Spinal cord (tissue), 10 donors: ENCODE measurements around the gene FLVCR1. TPM values are rescaled to one million over a fixed set of nuclear protein-coding genes. Genes with fewer than 3 reads are reported as not detected.
"Not testable (repeated sequence)": the region's sequence is repeated elsewhere in the genome, so short reads cannot be mapped to it uniquely, and the experiment has no call there.

ENCODE experiments used
- DNase-seq, 6 donors: peaks; one replicate each; pipeline versions ENCODE4 v3.0.0 to v3.0.0-alpha.2; 2013 to 2015; ENCODE audit warnings: low spot score in 6 of 6, low read depth in 4 of 6
- H3K27ac ChIP-seq: one replicate; pipeline ENCODE4 v1.5.1; 2013; ENCODE audit warnings: low read depth, low read length, control low read depth
- H3K27me3 ChIP-seq: one replicate; pipeline ENCODE4 v1.6.1; 2013; ENCODE audit warnings: low read length; ENCODE audit not compliant: control insufficient read depth, insufficient read depth
- H3K36me3 ChIP-seq: one replicate; pipeline ENCODE4 v1.6.1; 2013; ENCODE audit warnings: low read length; ENCODE audit not compliant: control insufficient read depth, insufficient read depth
- H3K4me1 ChIP-seq: one replicate; pipeline ENCODE4 v1.6.1; 2013; ENCODE audit warnings: low read length; ENCODE audit not compliant: control insufficient read depth, insufficient read depth
- H3K4me3 ChIP-seq: one replicate; pipeline ENCODE4 v1.5.1; 2013; ENCODE audit warnings: low read depth, low read length, control low read depth
- H3K9me3 ChIP-seq: one replicate; pipeline ENCODE4 v1.6.1; 2013; ENCODE audit warnings: low read length; ENCODE audit not compliant: control insufficient read depth, insufficient read depth
- WGBS: methylation state at CpG from one replicate; pipeline ENCODE4 v1.1.5; 2013; ENCODE audit warnings: missing lambda C conversion rate; ENCODE audit not compliant: insufficient coverage; 5-methylcytosine and 5-hydroxymethylcytosine counted together
- polyA plus RNA-seq, 2 donors: library from polyadenylated mRNA; unstranded; fragments of 120-200 nt; gene quantifications; one replicate each; pipeline ENCODE4 v1.2.1, GENCODE V29; 2013; ENCODE audit not compliant: insufficient read length in 2 of 2
- total RNA-seq, 2 donors: library from RNA; depleted of rRNA in 1 of 2; stranded (reverse); fragments of 120-200 nt in 1 of 2; fragments of >200 nt in 1 of 2; gene quantifications; one replicate each; pipeline versions ENCODE4 v1.2.3 to v1.2.4, GENCODE V29; 2013 to 2014
- donor health status: healthy.

Gene FLVCR1
- total and polyA plus RNA-seq, 4 donors, result 15.2 to 30.5 (median 19.3) TPM

DNA sequence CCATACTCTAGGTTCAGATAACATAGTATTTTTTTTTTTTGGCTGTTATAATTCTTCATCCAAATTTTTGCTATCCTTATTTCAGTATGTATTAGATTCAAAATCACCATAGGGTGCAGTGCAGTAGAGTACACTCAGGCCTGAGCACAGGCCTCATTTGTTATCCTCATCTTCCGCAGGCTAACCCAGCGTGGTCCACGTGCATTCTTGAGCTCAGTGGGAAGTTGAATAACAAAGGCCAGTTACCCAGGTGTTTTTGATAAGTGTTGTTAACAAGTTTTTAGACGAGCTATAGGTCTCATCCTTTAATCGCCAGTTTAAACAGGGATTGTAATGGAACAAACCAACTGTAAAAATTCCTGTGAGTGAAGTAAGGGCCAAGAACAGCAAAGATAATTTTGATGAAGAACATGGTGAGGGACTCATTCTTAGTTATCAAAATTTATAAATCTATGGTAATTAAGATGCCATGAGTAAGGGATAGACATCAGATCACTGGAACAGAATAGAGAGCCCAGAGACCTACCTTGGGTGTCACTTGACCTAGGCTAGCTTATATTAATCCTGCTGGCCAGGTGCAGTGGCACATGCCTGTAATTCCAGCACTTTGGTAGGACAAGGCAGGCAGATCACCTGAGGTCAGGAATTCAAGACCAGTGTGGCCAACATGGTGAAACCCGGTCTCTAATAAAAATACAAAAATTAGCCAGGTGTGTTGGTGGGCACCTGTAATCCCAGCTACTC lies 22.0 kb downstream of the FLVCR1 start:
- H3K36me3 ChIP-seq, result peaks cover 22% of the 10 kb centered on the region
- 65% methylated on average over 5 of the region's 6 CpGs for WGBS

GRCh38 chr1:212884592-212884991 lies 26.5 kb downstream of the FLVCR1 start:
- peaks cover 26% of the 10 kb centered on the region for H3K36me3 ChIP-seq
- H3K4me3 ChIP-seq, result no peak overlapping the region
- H3K27ac ChIP-seq, result no peak overlapping the region
- H3K4me1 ChIP-seq, result no peaks in the 10 kb centered on the region
- WGBS, result no CpG with 5 or more reads among the region's 4 CpGs
- no peak for DNase-seq
- no peaks in the 10 kb centered on the region for H3K27me3 ChIP-seq
- H3K9me3 ChIP-seq, result no peaks in the 10 kb centered on the region

More for the DNA sequence above, 22.0 kb downstream of the FLVCR1 start:
- no peaks in the 10 kb centered on the region for H3K4me1 ChIP-seq
- H3K4me3 ChIP-seq, result no peak overlapping the region
- no peaks in the 10 kb centered on the region for H3K9me3 ChIP-seq
- H3K27ac ChIP-seq, result no peak overlapping the region
- no peak for DNase-seq
- H3K27me3 ChIP-seq, result no peaks in the 10 kb centered on the region

- no peaks in the 10 kb centered on the region for H3K4me1 ChIP-seq
- peaks cover 21% of the 10 kb centered on the region for H3K36me3 ChIP-seq
- no peak for DNase-seq
- no peaks in the 10 kb centered on the region for H3K27me3 ChIP-seq
- WGBS, result no CpG with 5 or more reads among the region's 1 CpG
- H3K4me3 ChIP-seq, result no peak overlapping the region
- H3K27ac ChIP-seq, result no peak overlapping the region
- no peaks in the 10 kb centered on the region for H3K9me3 ChIP-seq
These were observed 34.0 kb downstream of the FLVCR1 start for GRCh38 chr1:212892108-212892507.

- no peak overlapping the region for H3K27ac ChIP-seq
- H3K9me3 ChIP-seq, result peaks cover 13% of the 10 kb centered on the region
- no peak for DNase-seq
- no peaks in the 10 kb centered on the region for H3K4me1 ChIP-seq
- no peaks in the 10 kb centered on the region for H3K27me3 ChIP-seq
- H3K36me3 ChIP-seq, result peaks cover 10% of the 10 kb centered on the region
- WGBS, result no CpG with 5 or more reads among the region's 1 CpG
- H3K4me3 ChIP-seq, result no peak overlapping the region
These were observed 41.8 kb downstream of the FLVCR1 start for GRCh38 chr1:212899845-212900244.

DNA sequence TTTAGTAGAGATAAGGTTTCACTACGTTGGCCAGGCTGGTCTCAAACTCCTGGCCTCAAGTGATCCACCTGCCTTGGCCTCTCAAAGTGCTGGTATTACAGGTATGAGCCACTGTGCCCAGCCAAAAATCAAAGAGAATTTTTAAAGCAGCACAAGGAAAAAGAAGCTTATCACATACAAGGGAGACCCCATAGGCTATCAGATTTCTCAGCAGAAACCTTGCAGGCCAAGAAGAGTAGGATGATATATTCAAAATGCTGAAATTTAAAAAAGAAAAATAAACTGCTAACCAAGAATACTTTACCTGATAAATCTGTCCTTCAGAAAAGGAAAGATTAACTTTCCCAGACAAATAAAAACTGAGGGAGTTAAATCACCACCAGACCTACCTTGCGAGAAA lies 43.2 kb downstream of the FLVCR1 start:
- Histone ChIP-seq H3K36me3 (peaks cover 10% of the 10 kb centered on the region), H3K27me3 (no peaks in the 10 kb centered on the region), H3K9me3 (peaks cover 17% of the 10 kb centered on the region), H3K4me1 (no peaks in the 10 kb centered on the region), H3K27ac (no peak overlapping the region), H3K4me3 (no peak overlapping the region)
- DNase-seq, result no peak
- no CpG with 5 or more reads among the region's 2 CpGs for WGBS

DNA sequence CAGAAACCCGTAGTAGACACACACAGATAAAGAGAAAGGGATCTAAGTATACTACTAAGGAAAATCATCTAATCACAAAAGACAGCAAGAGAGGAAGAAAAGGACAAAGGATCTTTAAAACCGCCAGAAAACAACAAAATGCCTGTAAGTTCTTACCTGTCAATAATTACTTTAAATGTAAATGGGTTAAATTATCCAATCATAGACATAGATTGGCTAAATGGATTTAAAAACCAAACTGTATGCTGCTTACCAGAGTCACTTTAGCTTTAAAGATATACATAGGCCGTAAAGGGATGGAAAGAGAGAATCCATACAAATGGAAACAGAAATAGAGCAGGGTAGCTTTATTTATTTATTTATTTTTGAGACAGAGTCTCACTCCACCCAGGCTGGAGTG lies 44.0 kb downstream of the FLVCR1 start:
- Histone ChIP-seq H3K27ac (no peak overlapping the region), H3K4me3 (no peak overlapping the region), H3K4me1 (no peaks in the 10 kb centered on the region), H3K27me3 (no peaks in the 10 kb centered on the region), H3K36me3 (peaks cover 10% of the 10 kb centered on the region), H3K9me3 (peaks cover 17% of the 10 kb centered on the region)
- WGBS, result no CpG with 5 or more reads among the region's 3 CpGs
- DNase-seq, result no peak

DNA sequence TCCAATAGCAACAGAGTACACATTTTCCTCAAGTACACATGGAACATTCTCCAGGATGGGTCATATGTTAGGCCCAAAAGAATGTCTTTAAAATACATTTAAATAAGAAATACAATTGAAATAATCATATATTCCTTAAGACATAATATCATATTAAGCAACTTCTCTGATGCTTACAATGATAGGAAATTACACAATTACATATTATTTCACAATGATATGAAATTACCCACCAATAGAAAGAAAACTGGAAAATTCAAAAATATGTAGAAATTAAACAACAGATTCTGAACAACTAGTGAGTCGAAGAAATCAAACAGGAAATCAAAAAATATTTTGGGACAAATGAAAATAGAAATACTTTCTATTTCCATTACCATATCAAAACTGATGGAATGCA lies 45.6 kb downstream of the FLVCR1 start:
- Histone ChIP-seq H3K36me3 (peaks cover 4% of the 10 kb centered on the region), H3K4me3 (no peak overlapping the region), H3K4me1 (no peaks in the 10 kb centered on the region), H3K27me3 (no peaks in the 10 kb centered on the region), H3K27ac (no peak overlapping the region), H3K9me3 (peaks cover 17% of the 10 kb centered on the region)
- DNase-seq, result no peak
- no CpG with 5 or more reads among the region's 1 CpG for WGBS

GRCh38 chr1:212908071-212908470 lies 50.0 kb downstream of the FLVCR1 start:
- not testable (repeated sequence) for H3K9me3 ChIP-seq, H3K27ac ChIP-seq, H3K4me1 ChIP-seq, H3K36me3 ChIP-seq, H3K4me3 ChIP-seq, H3K27me3 ChIP-seq, DNase-seq
- WGBS, result 82% methylated on average over 9 of the region's 12 CpGs

DNA sequence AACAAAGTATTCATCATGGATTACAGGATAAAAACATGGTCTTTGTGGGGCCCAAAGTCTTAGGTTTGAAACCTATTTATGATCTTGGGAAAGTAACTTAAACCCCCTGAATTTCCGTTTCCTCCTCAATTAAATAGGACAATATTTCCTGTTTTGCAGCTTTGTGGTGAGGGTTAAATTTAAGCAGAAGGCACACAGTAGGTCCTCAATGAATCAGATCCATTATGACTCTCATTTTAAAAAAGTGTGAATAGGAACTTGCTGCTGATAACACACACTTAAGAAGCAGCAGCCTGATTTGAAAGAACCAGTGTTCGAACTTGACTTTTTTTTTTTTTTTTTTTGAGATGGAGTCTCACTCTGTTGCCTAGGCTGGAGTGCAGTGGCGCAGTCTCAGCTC lies 50.9 kb downstream of the FLVCR1 start:
- no peak for DNase-seq
- Histone ChIP-seq H3K9me3 (peaks cover 3% of the 10 kb centered on the region), H3K4me1 (no peaks in the 10 kb centered on the region), H3K27ac (no peak overlapping the region), H3K27me3 (no peaks in the 10 kb centered on the region), H3K4me3 (no peak overlapping the region), H3K36me3 (no peaks in the 10 kb centered on the region)
- WGBS, result 83% methylated on average over 1 of the region's 3 CpGs

DNA sequence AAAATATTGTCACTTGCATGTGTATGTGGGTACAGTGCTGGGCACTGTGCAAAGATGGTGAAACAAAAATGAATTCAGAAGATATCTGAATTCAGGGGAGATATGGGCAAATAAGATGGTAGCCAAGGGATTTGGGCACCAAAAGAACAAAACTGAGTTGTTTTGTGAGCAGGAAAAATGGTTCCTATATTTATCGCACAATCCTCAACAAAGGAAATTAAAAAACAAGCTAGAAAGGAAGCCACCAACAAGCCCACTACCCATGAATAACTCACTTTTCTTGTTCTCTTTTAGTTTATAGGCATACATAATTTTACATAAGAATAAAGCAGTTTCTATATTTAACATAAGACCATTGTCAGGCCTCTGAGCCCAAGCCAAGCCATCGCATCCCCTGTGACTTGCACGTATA lies 51.6 kb downstream of the FLVCR1 start:
- H3K4me3 ChIP-seq, result no peak overlapping the region
- no peaks in the 10 kb centered on the region for H3K4me1 ChIP-seq
- no peaks in the 10 kb centered on the region for H3K27me3 ChIP-seq
- H3K27ac ChIP-seq, result no peak overlapping the region
- H3K36me3 ChIP-seq, result no peaks in the 10 kb centered on the region
- DNase-seq, result no peak
- H3K9me3 ChIP-seq, result peaks cover 3% of the 10 kb centered on the region
- no CpG with 5 or more reads among the region's 3 CpGs for WGBS
